CD14-positive monocyte (primary cell): ENCODE data around the gene LRRC55. TPM values are rescaled to one million over a fixed set of nuclear protein-coding genes. Genes with fewer than 3 reads are reported as not detected.
A peak's percentile ranks its signal among the peaks of the same experiment; 100 is the strongest.

ENCODE experiments used
- DNase-seq, 3 donors: peaks; one replicate each; pipeline ENCODE4 v3.0.0-alpha.2; 2011 to 2022
- H2AFZ ChIP-seq: 2 replicates; pipeline ENCODE4 v1.6.0; 2012; ENCODE audit warnings: mild to moderate bottlenecking, low read depth, low read length, inconsistent platforms; ENCODE audit not compliant: insufficient read depth, poor library complexity, severe bottlenecking
- H3K27ac ChIP-seq, 2 donors: 1 replicate in 1 of 2; 2 replicates in 1 of 2; pipeline ENCODE4 v1.5.1; 2012 to 2013; ENCODE audit warnings: low read length in 2 of 2, control low read depth in 1 of 2, inconsistent platforms in 1 of 2, low read depth in 1 of 2, mild to moderate bottlenecking in 1 of 2
- H3K27me3 ChIP-seq, 2 donors: one replicate each; pipeline versions ENCODE4 v1.6.0 to v1.6.1; 2011 to 2013; ENCODE audit warnings: low read length in 2 of 2; ENCODE audit not compliant: control insufficient read depth in 2 of 2, insufficient read depth in 2 of 2
- H3K36me3 ChIP-seq, 2 donors: replicated peaks in 1 of 2; 1 replicate in 1 of 2; 2 replicates in 1 of 2; pipeline versions ENCODE4 v1.5.1 to v1.6.1; 2012 to 2013; ENCODE audit warnings: low read length in 2 of 2, control low read depth in 1 of 2, inconsistent platforms in 1 of 2, mild to moderate bottlenecking in 1 of 2; ENCODE audit not compliant: insufficient read depth in 2 of 2, control insufficient read depth in 1 of 2
- H3K4me1 ChIP-seq, 2 donors: 1 replicate in 1 of 2; 2 replicates in 1 of 2; pipeline versions ENCODE4 v1.5.1 to v1.6.1; 2012 to 2013; ENCODE audit warnings: low read length in 2 of 2, control low read depth in 1 of 2, inconsistent platforms in 1 of 2, mild to moderate bottlenecking in 1 of 2, moderate library complexity in 1 of 2; ENCODE audit not compliant: insufficient read depth in 2 of 2, control insufficient read depth in 1 of 2
- H3K4me2 ChIP-seq: replicated peaks from 2 replicates; pipeline ENCODE3; 2012; ENCODE audit warnings: low read length, moderate library complexity, mild to moderate bottlenecking; ENCODE audit not compliant: poor library complexity, severe bottlenecking; ENCODE audit errors: extremely low read depth
- H3K4me3 ChIP-seq, 3 experiments: fragments of 200-600 bp in 1 of 3; sonication (generic) in 1 of 3; replicated peaks in 1 of 3; 1 replicate in 2 of 3; 2 replicates in 1 of 3; pipeline ENCODE4 v1.5.1; 2011 to 2013; ENCODE audit warnings: low read length in 3 of 3, mild to moderate bottlenecking in 3 of 3, control low read depth in 2 of 3, low read depth in 2 of 3, inconsistent platforms in 1 of 3, moderate library complexity in 1 of 3
- H3K79me2 ChIP-seq: 2 replicates; pipeline ENCODE4 v1.6.0; 2012; ENCODE audit warnings: mild to moderate bottlenecking, control low read depth, inconsistent platforms, low read length, moderate library complexity; ENCODE audit not compliant: insufficient read depth
- H3K9ac ChIP-seq: 2 replicates; pipeline ENCODE4 v1.6.0; 2017; ENCODE audit warnings: low read length, mild to moderate bottlenecking; ENCODE audit not compliant: insufficient read depth, poor library complexity, severe bottlenecking
- H3K9me3 ChIP-seq, 2 donors: replicated peaks in 1 of 2; 1 replicate in 1 of 2; 2 replicates in 1 of 2; pipeline versions ENCODE4 v1.5.1 to v1.6.1; 2012 to 2013; ENCODE audit warnings: low read length in 2 of 2, control low read depth in 1 of 2; ENCODE audit not compliant: control insufficient read depth in 1 of 2, insufficient read depth in 1 of 2
- H4K20me1 ChIP-seq: 2 replicates; pipeline ENCODE4 v1.6.0; 2012; ENCODE audit warnings: mild to moderate bottlenecking, low read length, control low read depth, moderate library complexity; ENCODE audit not compliant: insufficient read depth
- H3K27ac Mint-ChIP-seq, 7 donors: one replicate each; pipeline ENCODE4 v1.8.0; 2020; ENCODE audit warnings: mild to moderate bottlenecking in 7 of 7, mixed read lengths in 7 of 7, moderate library complexity in 6 of 7, inconsistent platforms in 2 of 7
- H3K27me3 Mint-ChIP-seq, 3 donors: one replicate each; pipeline ENCODE4 v1.8.0; 2021 to 2022; ENCODE audit warnings: low read depth in 3 of 3, mild to moderate bottlenecking in 3 of 3, mixed read lengths in 3 of 3, moderate library complexity in 3 of 3, inconsistent platforms in 1 of 3
- H3K36me3 Mint-ChIP-seq, 2 donors: one replicate each; pipeline ENCODE4 v1.8.0; 2020; ENCODE audit warnings: mixed read lengths in 2 of 2, inconsistent platforms in 1 of 2, mild to moderate bottlenecking in 1 of 2
- H3K4me1 Mint-ChIP-seq: one replicate; pipeline ENCODE4 v1.8.0; 2020; ENCODE audit warnings: mild to moderate bottlenecking, mixed read lengths
- H3K4me3 Mint-ChIP-seq, 2 donors: one replicate each; pipeline ENCODE4 v1.8.0; 2020; ENCODE audit warnings: mild to moderate bottlenecking in 2 of 2, mixed read lengths in 2 of 2, moderate library complexity in 1 of 2
- H3K9me3 Mint-ChIP-seq, 7 donors: one replicate each; pipeline ENCODE4 v1.8.0; 2020 to 2022; ENCODE audit warnings: mixed read lengths in 7 of 7, mild to moderate bottlenecking in 6 of 7, moderate library complexity in 6 of 7, inconsistent platforms in 2 of 7
- CTCF ChIP-seq: fragments of 200-600 bp; IDR thresholded peaks from one replicate; pipeline ENCODE4 v1.8.0; 2022; ENCODE audit warnings: antibody characterized with exemption, mild to moderate bottlenecking
- WGBS: methylation state at CpG from one replicate; pipeline ENCODE4 v1.1.5; 2013; ENCODE audit warnings: missing lambda C conversion rate; ENCODE audit not compliant: insufficient coverage; 5-methylcytosine and 5-hydroxymethylcytosine counted together
- intact Hi-C, 2 donors: fragments of 100-400 bp; cut with micrococcal nuclease; formaldehyde crosslinking; loops; one replicate each; pipeline versions ENCODE4 v1.15.0 to v1.15.1; 2023
- polyA plus RNA-seq, 3 donors: library from polyadenylated mRNA; depleted of rRNA in 1 of 3; unstranded in 2 of 3; stranded (reverse) in 1 of 3; fragments of 300-500 nt in 2 of 3; fragments of >200 nt in 1 of 3; fragmentation: Illumina TruSeq in 2 of 3; gene quantifications; 1 replicate in 2 of 3; 2 replicates in 1 of 3; pipeline ENCODE4 v1.2.3, GENCODE V29; 2012 to 2021

LRRC55 gene
- polyA plus RNA-seq, 3 donors, result not detected

DNA sequence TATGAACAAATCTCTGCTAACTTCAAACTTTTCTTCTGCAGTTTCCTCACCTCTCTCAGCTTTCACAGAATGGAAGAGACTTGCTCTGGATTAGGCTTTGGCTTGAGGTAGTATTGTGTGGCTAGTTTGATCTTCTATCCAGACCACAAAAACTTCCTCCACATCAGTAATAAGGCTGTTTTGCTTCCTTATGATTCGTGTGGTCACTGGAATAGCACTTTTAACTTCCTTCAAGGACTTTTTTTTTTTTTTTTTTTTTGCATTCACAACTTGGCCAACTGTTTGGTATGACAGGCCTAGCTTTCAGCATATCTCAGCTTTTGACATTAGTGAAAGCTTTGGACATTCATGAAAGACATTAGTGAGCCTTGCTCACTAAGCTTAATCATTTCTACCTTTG is 47.5 kb upstream of the LRRC55 start:
- no peaks in the 10 kb centered on the region for H3K4me1 Mint-ChIP-seq
- no peak overlapping the region for H2AFZ ChIP-seq
- H3K79me2 ChIP-seq, result no peaks in the 10 kb centered on the region
- WGBS, result no CpG with 5 or more reads among the region's 1 CpG
- no peak for TF ChIP-seq CTCF
- DNase-seq, result no peak
- H3K27me3 Mint-ChIP-seq, result peaks cover 15 to 24% (median 23%) of the 10 kb centered on the region in 3 donors
- H4K20me1 ChIP-seq, result no peaks in the 10 kb centered on the region
- H3K4me3 Mint-ChIP-seq, result peak overlapping the region in 1 of 2 donors; percentile 11
- H3K27ac Mint-ChIP-seq, result no peak overlapping the region
- H3K9me3 Mint-ChIP-seq, result peaks cover 0 to 1% (median 0%) of the 10 kb centered on the region in 7 donors
- no peak overlapping the region for H3K4me3 ChIP-seq
- H3K27ac ChIP-seq, result no peak overlapping the region
- H3K9me3 ChIP-seq, result no peaks in the 10 kb centered on the region
- no peak overlapping the region for H3K9ac ChIP-seq
- H3K36me3 Mint-ChIP-seq, result no peaks in the 10 kb centered on the region
- H3K27me3 ChIP-seq, result peaks cover 6 to 10% of the 10 kb centered on the region in 2 donors
- H3K4me1 ChIP-seq, result no peaks in the 10 kb centered on the region
- intact Hi-C loops, result no loop called here
- no peak overlapping the region for H3K4me2 ChIP-seq
- no peaks in the 10 kb centered on the region for H3K36me3 ChIP-seq

GRCh38 chr11:57135020-57135751 is 46.6 kb upstream of the LRRC55 start:
- no peaks in the 10 kb centered on the region for H3K4me1 Mint-ChIP-seq
- no peak for TF ChIP-seq CTCF
- no peak overlapping the region for H3K27ac Mint-ChIP-seq
- Histone ChIP-seq H3K27ac (no peak overlapping the region), H2AFZ (no peak overlapping the region), H3K27me3 (peaks cover 6 to 10% of the 10 kb centered on the region in 2 donors), H3K36me3 (no peaks in the 10 kb centered on the region), H3K4me1 (no peaks in the 10 kb centered on the region), H3K9me3 (no peaks in the 10 kb centered on the region), H3K4me3 (no peak overlapping the region), H3K79me2 (no peaks in the 10 kb centered on the region), H3K9ac (no peak overlapping the region), H3K4me2 (no peak overlapping the region), H4K20me1 (no peaks in the 10 kb centered on the region)
- intact Hi-C loops, result no loop called here
- peaks cover 0 to 1% (median 0%) of the 10 kb centered on the region in 7 donors for H3K9me3 Mint-ChIP-seq
- H3K4me3 Mint-ChIP-seq, result no peak overlapping the region
- H3K36me3 Mint-ChIP-seq, result no peaks in the 10 kb centered on the region
- WGBS, result no CpG with 5 or more reads among the region's 3 CpGs
- H3K27me3 Mint-ChIP-seq, result peaks cover 10 to 24% (median 23%) of the 10 kb centered on the region in 3 donors
- DNase-seq, result no peak
